ENCODE data around the gene VCP.

The VCP gene

GRCh38 chr9:35102769-35103659 lies 30.6 kb upstream of the VCP start, which contains the start of gene STOML2:
Gene STOML2, minus strand, starts transcription at chr9:35103131. Its CDS starts 37 bp downstream, at chr9:35103094.
- DNase-seq, result peak; percentile 99

- DNase-seq, result no peak
Observed at GRCh38 chr9:35102465-35102768, 30.0 kb upstream of the VCP start.

GRCh38 chr9:35097573-35097972 lies 25.1 kb upstream of the VCP start:
- DNase-seq, result no peak

- DNase-seq, result peak; percentile 95
Observed at GRCh38 chr9:35096035-35096849, 23.8 kb upstream of the VCP start, which contains the start of gene PIGO. Gene PIGO, minus strand, starts transcription at chr9:35096591. Its CDS starts 1,026 bp downstream, at chr9:35095565.

GRCh38 chr9:35091536-35091935 lies 19.1 kb upstream of the VCP start:
- no peak for DNase-seq

GRCh38 chr9:35089434-35089833 lies 17.0 kb upstream of the VCP start:
- DNase-seq, result no peak

- no peak for DNase-seq
Observed at GRCh38 chr9:35085078-35085477, 12.7 kb upstream of the VCP start.

- DNase-seq, result peak; percentile 97
Observed at GRCh38 chr9:35079426-35080341, 7.3 kb upstream of the VCP start, which contains the start of gene FANCG. Gene FANCG, minus strand, starts transcription at chr9:35079942. Its CDS starts 418 bp downstream, at chr9:35079524.

GRCh38 chr9:35079041-35079425 lies 6.6 kb upstream of the VCP start:
- DNase-seq, result peak; percentile 53

GRCh38 chr9:35078066-35078465 lies 5.6 kb upstream of the VCP start:
- DNase-seq, result no peak

- DNase-seq, result no peak
Observed at GRCh38 chr9:35076848-35077247, 4.4 kb upstream of the VCP start.

- DNase-seq, result no peak
Observed at GRCh38 chr9:35075358-35075757, 2.9 kb upstream of the VCP start.

GRCh38 chr9:35074791-35075190 lies 2.4 kb upstream of the VCP start:
- no peak for DNase-seq

- DNase-seq, result no peak
Observed at GRCh38 chr9:35074141-35074540, 1.7 kb upstream of the VCP start.

GRCh38 chr9:35073279-35073612 lies 821 bp upstream of the VCP start:
- DNase-seq, result no peak

GRCh38 chr9:35071814-35072460 lies 488 bp downstream of the VCP start:
- peak; percentile 91 for DNase-seq

GRCh38 chr9:35070823-35071813 lies 1.3 kb downstream of the VCP start:
- no peak for DNase-seq

GRCh38 chr9:35069020-35069419 lies 3.4 kb downstream of the VCP start:
- no peak for DNase-seq

GRCh38 chr9:35067056-35067455 lies 5.4 kb downstream of the VCP start:
- DNase-seq, result no peak

GRCh38 chr9:35060548-35061207 lies 11.7 kb downstream of the VCP start:
- no peak for DNase-seq

- DNase-seq, result no peak
Observed at GRCh38 chr9:35059438-35059837, 13.0 kb downstream of the VCP start.

Measured in NCI-H69 (cell line).